ENCODE data around the gene TRIM6. TPM values are rescaled to one million over a fixed set of nuclear protein-coding genes. Genes with fewer than 3 reads are reported as not detected.

The TRIM6 gene
- total and polyA plus RNA-seq, 2 experiments from 2014 or later = 26.4 to 49.0 TPM

DNA sequence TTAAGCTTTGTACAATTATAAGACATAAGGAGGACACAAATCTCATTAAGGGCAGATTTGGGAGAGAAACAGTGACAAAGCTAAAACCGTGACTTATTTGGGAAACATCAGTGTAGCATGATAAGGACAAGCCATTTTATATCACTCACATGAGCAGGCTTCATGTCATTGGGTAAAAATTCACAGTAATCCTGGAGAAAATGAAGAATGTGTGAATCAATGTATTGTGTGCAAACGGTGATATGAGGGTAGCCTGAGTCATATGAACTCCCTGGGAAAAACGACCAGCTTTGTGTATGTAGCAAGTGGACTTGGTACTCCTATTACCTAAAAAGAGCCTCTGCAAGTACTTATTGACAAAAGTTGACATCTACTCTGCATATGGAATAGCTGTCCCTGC lies 22.4 kb downstream of the TRIM6 start:
- Mint-ChIP-seq H3K4me1 (peaks cover 20% of the 10 kb centered on the region), H3K27me3 (ENCODE audit: insufficient read depth, low read depth, poor library complexity) (no peaks in the 10 kb centered on the region), H3K36me3 (ENCODE audit: low read depth) (no peaks in the 10 kb centered on the region), H3K4me3 (no peak overlapping the region), H3K27ac (no peak overlapping the region), H3K9me3 (no peaks in the 10 kb centered on the region)
- Histone ChIP-seq H3K27ac (ENCODE audit: low read depth) (no peak overlapping the region), H3K9me2 (ENCODE audit: insufficient read depth) (no peaks in the 10 kb centered on the region), H3K79me2 (replicated peaks; ENCODE audit: insufficient read depth) (no peaks in the 10 kb centered on the region), H3F3A (replicated peaks; ENCODE audit: low read depth) (no peaks in the 10 kb centered on the region), H2AFZ (no peak overlapping the region), H3K27me3 (ENCODE audit: insufficient read depth) (no peaks in the 10 kb centered on the region), H4K20me1 (replicated peaks; ENCODE audit: insufficient read depth) (no peaks in the 10 kb centered on the region), H3K4me2 (no peak overlapping the region), H3K36me3 (ENCODE audit: insufficient read depth) (no peaks in the 10 kb centered on the region), H3K4me3 (no peak overlapping the region), H3K4me1 (ENCODE audit: insufficient read depth) (peaks cover 11% of the 10 kb centered on the region)
- ATAC-seq = no peak
- no peak for DNase-seq (ENCODE audit: low spot score)
- TF ChIP-seq, protein P1, sequence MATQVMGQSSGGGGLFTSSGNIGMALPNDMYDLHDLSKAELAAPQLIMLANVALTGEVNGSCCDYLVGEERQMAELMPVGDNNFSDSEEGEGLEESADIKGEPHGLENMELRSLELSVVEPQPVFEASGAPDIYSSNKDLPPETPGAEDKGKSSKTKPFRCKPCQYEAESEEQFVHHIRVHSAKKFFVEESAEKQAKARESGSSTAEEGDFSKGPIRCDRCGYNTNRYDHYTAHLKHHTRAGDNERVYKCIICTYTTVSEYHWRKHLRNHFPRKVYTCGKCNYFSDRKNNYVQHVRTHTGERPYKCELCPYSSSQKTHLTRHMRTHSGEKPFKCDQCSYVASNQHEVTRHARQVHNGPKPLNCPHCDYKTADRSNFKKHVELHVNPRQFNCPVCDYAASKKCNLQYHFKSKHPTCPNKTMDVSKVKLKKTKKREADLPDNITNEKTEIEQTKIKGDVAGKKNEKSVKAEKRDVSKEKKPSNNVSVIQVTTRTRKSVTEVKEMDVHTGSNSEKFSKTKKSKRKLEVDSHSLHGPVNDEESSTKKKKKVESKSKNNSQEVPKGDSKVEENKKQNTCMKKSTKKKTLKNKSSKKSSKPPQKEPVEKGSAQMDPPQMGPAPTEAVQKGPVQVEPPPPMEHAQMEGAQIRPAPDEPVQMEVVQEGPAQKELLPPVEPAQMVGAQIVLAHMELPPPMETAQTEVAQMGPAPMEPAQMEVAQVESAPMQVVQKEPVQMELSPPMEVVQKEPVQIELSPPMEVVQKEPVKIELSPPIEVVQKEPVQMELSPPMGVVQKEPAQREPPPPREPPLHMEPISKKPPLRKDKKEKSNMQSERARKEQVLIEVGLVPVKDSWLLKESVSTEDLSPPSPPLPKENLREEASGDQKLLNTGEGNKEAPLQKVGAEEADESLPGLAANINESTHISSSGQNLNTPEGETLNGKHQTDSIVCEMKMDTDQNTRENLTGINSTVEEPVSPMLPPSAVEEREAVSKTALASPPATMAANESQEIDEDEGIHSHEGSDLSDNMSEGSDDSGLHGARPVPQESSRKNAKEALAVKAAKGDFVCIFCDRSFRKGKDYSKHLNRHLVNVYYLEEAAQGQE (IDR thresholded peaks at IDR 0.05; ENCODE audit: unreplicated experiment) = no peak
- TF ChIP-seq EZH2 (IDR thresholded peaks at IDR 0.05; ENCODE audit: low read depth, unreplicated experiment) = no peak
- TF ChIP-seq, protein P2, sequence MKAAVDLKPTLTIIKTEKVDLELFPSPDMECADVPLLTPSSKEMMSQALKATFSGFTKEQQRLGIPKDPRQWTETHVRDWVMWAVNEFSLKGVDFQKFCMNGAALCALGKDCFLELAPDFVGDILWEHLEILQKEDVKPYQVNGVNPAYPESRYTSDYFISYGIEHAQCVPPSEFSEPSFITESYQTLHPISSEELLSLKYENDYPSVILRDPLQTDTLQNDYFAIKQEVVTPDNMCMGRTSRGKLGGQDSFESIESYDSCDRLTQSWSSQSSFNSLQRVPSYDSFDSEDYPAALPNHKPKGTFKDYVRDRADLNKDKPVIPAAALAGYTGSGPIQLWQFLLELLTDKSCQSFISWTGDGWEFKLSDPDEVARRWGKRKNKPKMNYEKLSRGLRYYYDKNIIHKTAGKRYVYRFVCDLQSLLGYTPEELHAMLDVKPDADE (IDR thresholded peaks at IDR 0.05) = no peak
- no peak for TF ChIP-seq ZNF114 (CRISPR knock-in tag; IDR thresholded peaks at IDR 0.05)
- TF ChIP-seq POLR2AphosphoS5 (IDR thresholded peaks at IDR 0.05; ENCODE audit: low read depth) = no peak
- no peak for TF ChIP-seq ZNF331 (CRISPR knock-in tag; IDR thresholded peaks at IDR 0.05; ENCODE audit: low read depth)
- no peak for TF ChIP-seq EZH2phosphoT487 (IDR thresholded peaks at IDR 0.05; ENCODE audit: unreplicated experiment)
- no peak for TF ChIP-seq STAT1 (IDR thresholded peaks at IDR 0.05; ENCODE audit: unreplicated experiment)
- TF ChIP-seq, protein P3, sequence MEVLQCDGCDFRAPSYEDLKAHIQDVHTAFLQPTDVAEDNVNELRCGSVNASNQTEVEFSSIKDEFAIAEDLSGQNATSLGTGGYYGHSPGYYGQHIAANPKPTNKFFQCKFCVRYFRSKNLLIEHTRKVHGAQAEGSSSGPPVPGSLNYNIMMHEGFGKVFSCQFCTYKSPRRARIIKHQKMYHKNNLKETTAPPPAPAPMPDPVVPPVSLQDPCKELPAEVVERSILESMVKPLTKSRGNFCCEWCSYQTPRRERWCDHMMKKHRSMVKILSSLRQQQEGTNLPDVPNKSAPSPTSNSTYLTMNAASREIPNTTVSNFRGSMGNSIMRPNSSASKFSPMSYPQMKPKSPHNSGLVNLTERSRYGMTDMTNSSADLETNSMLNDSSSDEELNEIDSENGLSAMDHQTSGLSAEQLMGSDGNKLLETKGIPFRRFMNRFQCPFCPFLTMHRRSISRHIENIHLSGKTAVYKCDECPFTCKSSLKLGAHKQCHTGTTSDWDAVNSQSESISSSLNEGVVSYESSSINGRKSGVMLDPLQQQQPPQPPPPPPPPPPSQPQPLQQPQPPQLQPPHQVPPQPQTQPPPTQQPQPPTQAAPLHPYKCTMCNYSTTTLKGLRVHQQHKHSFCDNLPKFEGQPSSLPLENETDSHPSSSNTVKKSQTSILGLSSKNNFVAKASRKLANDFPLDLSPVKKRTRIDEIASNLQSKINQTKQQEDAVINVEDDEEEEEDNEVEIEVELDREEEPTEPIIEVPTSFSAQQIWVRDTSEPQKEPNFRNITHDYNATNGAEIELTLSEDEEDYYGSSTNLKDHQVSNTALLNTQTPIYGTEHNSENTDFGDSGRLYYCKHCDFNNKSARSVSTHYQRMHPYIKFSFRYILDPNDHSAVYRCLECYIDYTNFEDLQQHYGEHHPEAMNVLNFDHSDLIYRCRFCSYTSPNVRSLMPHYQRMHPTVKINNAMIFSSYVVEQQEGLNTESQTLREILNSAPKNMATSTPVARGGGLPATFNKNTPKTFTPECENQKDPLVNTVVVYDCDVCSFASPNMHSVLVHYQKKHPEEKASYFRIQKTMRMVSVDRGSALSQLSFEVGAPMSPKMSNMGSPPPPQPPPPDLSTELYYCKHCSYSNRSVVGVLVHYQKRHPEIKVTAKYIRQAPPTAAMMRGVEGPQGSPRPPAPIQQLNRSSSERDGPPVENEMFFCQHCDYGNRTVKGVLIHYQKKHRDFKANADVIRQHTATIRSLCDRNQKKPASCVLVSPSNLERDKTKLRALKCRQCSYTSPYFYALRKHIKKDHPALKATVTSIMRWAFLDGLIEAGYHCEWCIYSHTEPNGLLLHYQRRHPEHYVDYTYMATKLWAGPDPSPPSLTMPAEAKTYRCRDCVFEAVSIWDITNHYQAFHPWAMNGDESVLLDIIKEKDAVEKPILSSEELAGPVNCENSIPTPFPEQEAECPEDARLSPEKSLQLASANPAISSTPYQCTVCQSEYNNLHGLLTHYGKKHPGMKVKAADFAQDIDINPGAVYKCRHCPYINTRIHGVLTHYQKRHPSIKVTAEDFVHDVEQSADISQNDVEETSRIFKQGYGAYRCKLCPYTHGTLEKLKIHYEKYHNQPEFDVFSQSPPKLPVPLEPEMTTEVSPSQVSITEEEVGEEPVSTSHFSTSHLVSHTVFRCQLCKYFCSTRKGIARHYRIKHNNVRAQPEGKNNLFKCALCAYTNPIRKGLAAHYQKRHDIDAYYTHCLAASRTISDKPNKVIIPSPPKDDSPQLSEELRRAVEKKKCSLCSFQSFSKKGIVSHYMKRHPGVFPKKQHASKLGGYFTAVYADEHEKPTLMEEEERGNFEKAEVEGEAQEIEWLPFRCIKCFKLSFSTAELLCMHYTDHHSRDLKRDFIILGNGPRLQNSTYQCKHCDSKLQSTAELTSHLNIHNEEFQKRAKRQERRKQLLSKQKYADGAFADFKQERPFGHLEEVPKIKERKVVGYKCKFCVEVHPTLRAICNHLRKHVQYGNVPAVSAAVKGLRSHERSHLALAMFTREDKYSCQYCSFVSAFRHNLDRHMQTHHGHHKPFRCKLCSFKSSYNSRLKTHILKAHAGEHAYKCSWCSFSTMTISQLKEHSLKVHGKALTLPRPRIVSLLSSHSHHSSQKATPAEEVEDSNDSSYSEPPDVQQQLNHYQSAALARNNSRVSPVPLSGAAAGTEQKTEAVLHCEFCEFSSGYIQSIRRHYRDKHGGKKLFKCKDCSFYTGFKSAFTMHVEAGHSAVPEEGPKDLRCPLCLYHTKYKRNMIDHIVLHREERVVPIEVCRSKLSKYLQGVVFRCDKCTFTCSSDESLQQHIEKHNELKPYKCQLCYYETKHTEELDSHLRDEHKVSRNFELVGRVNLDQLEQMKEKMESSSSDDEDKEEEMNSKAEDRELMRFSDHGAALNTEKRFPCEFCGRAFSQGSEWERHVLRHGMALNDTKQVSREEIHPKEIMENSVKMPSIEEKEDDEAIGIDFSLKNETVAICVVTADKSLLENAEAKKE (CRISPR knock-in tag; IDR thresholded peaks at IDR 0.05) = no peak
